GM21390 (cell line): Measurements from ENCODE around the gene RDH14.

Experiments
- ATAC-seq: cut with Tn5 transposase; IDR thresholded peaks from one replicate; pipeline ENCODE4 v1.9.1; 2021; ENCODE audit not compliant: unreplicated experiment

The RDH14 gene, protein sequence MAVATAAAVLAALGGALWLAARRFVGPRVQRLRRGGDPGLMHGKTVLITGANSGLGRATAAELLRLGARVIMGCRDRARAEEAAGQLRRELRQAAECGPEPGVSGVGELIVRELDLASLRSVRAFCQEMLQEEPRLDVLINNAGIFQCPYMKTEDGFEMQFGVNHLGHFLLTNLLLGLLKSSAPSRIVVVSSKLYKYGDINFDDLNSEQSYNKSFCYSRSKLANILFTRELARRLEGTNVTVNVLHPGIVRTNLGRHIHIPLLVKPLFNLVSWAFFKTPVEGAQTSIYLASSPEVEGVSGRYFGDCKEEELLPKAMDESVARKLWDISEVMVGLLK

DNA sequence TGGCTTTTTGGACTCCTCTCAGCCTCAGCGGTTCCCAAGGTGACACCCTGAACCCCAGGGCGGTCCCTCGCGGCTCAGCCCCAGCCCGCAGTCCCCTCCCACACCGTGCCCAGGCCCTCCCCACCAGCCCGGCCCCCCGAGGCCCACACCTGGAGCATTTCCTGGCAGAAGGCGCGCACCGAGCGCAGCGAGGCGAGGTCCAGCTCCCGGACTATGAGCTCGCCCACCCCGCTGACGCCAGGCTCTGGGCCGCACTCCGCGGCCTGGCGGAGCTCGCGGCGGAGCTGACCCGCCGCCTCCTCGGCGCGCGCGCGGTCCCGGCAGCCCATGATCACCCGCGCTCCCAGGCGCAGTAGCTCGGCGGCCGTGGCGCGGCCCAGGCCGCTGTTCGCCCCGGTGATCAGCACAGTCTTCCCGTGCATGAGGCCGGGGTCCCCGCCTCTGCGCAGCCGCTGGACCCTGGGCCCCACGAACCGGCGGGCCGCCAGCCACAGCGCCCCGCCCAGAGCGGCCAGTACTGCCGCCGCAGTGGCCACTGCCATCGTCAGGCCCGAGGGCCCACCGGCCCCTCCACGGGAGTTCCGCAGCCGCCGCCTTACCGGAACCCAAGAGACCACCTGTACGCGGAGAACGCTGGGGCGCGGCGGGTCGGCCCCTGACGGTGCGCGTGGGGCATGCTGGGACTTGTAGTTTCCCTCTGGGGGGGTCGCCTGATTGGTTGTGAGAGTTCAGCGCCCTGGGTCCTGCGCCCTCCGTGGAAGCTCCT, at the start of gene RDH14:
TSS of gene RDH14 (minus strand) at position 623 of the 766 bp plus-strand sequence. CDS start at position 542, 81 bp downstream.
- peak; percentile 91 for ATAC-seq

DNA sequence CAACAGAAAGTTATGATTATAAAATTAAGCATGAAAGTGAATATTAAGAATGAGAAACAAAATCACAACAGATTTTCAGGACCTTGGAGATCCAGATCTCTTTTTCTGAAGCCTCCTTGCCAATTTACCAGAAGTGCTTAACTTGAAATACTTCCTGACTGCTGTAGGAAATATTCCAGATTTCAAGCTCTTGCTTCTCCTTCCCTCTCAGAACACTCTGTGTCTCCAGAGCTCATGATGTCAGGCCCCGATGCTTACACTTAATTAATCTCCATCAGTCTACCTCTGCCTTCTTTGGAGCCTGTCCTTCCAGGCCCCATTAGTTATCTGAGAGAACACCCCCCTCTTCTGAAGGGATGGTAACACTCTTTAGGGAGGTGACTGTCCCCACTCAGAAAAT, 49.6 kb upstream of the RDH14 start:
- no peak for ATAC-seq

DNA sequence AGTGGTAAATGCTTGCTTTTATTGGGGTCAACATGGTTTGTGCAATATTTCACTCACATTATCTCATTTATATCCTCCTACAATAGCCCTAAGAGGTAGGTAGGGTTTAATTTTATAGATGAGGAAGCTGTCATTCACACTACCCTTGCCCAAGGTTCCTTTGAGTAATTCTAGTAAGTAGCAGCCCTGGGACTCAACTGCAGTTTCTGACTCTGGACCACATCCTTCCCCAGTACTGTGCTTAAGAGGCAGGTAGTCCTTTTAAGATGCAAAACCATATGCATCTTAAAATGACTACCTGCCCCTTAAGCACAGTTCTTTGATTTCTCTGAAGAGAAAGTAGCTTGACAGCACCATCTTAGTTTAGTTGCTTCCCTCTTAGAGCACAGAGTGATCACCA, 44.7 kb upstream of the RDH14 start:
- no peak for ATAC-seq

DNA sequence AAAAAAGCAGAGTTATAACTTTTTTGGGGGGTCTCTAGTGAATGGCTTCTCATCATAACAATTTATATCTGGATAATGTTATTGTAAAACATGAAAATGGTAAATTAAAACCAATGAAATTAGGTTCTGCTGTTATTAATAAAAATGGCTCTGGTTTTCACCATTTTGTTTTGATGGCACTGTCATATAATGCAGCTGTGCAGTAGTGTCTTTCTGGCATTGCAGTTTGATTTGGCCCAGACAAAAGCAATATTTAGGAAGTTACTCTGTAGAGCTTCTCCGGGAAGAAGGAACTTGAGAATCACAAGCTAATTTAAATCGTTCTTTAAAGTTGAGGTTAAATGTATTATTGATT, 44.1 kb upstream of the RDH14 start:
- ATAC-seq: no peak

DNA sequence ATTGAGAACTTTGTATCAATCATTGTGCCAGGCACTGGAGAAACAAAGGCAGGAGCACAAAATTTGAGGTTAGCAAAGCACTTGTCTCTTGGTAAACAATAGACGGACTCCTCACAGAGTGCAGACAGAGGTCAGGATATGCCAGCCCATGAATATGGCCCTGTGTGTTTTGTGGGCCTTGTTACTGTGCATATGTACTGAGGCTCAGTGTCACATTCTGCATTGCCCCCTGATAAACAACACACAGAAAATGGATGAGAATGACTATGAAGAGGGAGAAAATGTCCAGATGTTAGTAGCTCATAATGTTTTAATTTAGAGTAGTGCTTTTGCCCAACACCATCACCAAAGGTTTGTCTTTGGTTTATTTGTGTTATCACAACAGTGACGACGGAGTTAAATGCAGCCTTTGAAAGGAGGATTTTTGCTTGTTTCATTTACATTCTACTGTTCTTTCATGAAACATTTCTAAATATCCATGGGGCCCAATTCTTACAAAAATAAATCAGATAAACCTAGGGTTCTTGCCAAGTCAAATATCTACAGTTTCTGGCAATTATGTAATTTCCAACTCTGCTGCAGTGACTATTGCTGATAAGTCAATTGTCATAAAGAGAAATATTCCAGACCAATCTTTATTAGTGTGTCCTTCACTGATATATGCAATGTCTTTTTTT, 43.5 kb upstream of the RDH14 start:
- no peak for ATAC-seq

DNA sequence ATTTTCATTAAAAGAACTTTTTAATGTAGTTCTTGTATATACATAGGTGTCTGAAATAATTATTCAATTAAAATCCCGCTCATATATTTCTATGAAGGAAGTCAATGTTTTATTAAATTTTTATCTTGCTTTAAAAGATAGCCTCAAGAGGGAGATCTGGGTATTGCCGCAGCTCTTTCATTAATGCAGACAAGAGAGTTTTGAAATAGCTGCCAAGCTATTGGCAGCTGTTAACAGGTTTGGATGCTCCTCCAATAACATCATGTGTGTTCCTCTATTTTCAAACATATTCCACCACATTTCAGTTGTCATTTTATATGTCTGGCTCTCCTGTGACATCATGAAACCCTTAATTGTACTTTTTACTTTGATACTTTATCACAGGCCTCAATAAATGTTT, 41.8 kb upstream of the RDH14 start:
- ATAC-seq: no peak

DNA sequence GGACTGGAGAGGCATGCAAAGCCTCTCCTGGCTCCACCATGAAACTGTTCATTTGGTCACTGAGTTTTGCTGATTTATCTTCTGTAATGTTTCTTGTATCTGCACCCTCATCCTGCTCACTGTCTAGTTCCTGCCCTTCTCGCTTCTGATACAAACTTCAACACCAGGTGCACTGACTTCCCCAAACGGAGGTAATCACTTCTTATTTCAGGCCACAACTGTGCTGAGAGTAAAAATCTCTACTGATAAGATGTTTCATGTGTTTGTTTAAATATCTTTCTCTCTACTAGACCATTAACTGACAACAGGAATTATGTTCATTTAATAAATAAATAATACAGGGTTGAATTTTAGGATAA, 39.8 kb upstream of the RDH14 start:
- ATAC-seq: no peak

DNA sequence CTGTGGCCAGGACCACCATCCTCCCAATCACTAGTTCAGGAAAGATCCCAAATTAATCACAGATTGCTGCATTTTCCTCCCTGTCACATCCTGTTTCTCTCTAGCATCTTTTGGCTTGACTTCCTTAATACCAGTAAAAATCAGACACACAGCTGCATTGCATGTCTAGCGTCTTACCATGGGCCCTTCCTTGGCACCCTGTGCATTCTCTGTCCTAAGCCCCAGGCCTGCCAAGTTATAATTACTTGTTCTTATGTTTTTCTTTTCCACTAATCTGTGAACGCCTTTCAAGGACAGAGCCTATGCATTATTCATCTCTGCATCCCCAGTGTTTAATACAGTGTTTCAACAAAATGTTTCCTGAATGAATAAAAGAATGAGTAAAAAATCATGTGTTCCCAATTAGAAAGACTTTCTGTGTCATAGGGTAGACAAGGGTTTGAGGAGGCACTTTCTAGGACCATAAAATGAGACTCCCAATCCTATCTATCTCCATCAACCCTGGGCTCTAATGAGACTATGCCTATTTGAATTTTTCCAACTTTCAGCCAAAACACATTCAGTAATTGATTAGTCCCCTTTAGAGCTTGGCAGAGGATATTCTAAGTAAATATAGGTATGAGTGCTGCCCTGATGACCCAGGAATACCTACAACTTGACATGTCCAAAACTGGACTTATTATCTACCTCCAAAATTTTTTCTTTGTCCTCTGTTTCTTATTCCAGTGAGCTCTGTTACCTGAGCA, 39.2 kb upstream of the RDH14 start:
- ATAC-seq: no peak

DNA sequence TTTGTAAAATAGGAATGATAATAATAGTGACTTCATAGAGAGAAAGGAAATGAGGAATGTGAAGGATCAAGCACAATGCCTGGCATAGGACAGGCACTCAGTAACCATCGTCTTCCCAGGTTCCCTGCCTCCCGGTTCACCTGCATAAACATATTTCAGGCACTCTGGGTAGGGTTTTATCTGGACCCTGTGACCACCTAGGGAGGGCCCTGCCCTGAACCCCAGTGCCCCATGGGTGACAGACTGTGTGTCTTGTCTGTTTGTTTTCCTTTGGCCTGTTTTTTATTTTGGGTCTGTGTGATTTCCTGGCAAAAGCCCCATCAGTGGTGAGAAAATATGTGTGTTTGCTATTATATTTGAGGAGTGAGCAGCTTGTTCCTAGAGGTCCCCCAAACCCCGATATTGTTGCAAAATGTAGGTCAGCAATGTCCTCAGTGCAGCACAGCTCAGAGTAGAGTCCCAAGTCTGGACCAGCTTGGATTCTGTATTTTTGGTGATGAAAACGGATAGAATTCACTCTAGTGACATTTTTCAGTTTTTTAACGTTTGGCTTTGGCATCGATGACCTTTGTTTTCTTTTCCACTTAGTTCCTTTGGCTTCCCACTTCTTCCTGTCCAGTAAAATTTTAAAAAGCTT, 38.5 kb upstream of the RDH14 start:
- no peak for ATAC-seq

DNA sequence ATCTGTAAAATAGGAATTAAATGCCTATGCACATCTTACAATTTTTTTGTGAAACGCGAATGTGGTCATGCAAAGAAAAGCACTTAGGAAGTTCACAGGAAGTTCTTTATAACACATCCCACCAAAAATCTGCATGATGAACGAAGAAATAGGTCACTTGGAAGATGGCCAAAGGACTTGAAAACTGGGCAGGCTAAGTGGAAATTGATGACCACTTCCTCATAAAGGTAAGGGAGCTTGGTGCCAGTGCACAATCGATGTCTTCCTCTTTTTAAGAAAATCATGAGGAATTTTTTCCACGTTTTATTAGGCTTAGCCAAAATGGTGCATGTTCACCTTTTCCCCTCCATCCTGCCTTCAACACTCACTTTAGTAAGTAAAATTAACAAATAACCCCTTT, 37.2 kb upstream of the RDH14 start:
- no peak for ATAC-seq

DNA sequence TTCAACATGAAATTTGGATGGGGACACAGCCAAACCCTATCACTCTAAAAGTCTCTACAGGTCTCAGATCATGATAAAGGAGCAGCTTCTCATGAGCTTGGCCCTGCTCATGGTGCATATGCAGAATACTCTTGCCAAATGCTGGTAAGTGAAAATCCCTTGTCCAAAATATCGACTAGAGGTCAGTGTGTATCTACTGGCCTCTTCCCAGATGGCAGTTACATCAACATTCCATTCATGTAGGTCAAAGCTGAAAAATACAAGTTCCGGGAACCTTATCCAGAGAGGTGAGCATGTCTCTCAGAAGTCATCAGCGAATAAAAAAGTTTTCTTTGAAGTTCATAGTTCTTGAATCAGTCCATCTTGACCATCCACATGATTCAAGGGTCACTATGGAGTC, 36.5 kb upstream of the RDH14 start:
- ATAC-seq: no peak

DNA sequence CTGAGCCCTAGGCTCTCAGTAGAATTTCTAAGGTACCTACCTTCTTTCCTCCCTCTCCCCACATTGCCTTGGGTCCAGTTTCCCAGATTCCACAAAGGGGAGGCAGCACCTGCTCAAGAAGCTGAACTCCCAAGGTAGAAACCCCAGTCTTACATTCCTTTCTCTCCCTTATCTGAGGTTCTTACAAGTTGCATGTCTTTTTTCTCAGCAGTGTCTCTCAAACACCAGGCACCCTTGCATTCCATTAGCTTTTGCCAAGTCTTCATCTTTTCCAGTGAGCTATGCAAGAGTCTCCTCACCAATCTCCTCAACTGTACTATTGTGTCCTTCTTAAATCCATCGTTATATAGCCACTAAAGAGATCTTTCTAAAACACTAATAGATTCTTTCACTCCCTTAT, 33.0 kb upstream of the RDH14 start:
- ATAC-seq: no peak

DNA sequence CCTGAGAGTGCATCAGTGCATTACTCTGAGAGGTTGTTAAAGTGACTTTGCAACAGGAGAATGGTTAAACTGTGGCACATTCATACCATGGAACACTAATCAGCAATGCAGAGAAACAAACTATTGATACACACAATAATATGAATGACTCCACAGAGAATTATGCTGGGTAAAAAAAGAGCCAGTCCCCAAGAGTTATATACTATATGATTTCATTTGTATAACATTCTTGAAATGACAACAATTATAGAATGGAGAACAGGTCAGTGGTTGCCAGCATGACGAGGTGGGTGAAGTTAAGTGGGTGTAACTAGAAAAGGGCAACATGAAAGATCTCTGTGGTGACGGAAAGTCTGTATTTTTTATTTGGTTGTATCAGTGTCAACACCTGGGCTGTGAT, 31.9 kb upstream of the RDH14 start:
- ATAC-seq: no peak

DNA sequence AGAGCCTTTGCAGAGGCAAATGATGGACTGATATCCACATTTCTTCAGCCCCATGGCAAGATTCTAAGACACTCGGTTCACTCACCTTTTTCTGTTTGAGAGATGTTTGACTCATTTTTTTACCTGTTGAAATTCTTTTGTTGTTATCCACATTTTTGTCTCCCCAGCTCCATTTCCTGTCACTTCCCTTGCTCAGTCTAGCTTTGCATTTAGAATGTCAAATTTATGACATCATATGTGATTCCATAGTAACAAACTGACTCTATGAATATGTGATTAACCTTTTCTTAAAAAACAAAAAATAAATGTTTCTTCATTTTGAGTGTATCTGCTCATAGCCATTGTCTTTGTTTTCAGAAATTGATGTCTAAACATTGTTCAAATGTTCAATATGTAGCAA, 28.9 kb upstream of the RDH14 start, which contains the start of gene NT5C1B:
TSS of gene NT5C1B (minus strand) at position 216 of the 400 bp plus-strand sequence. CDS start at position 115, 101 bp downstream.
- no peak for ATAC-seq

DNA sequence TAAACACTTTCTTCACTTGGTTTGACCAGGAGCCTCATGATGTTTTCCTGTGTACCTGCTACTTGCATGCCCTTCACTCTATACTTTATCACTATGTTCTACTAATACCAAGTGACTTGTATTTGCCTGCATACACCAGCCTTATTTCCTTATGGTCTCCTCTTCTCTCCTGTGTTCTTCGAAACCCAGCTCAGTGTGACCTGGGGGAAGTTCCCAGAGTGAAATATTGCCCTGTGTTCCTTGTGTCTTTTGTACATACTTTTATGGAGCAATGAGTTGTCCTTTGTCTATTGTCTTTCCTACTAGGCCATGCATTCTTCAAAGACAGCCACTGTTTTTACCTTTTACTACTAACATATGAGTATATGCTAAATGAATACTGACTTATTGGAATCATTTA, 28.3 kb upstream of the RDH14 start:
- ATAC-seq: no peak

DNA sequence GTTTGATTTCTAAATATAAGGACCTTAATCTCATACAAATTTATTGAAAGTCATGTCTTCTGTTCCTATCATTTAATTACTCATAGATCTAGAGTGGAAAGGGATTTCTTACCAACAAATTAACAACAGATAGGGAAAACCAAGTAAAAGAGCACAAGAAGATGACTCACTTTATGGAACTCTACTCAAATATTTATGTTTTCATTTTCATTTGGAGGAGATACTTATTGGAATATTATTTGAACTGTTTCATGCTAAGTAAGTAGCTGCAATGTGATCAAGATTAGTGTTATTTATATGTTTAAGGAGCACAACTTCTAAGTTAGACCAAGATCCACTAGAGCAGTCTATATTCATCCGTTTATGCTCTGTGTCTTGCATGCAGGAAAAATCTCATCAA, 27.6 kb upstream of the RDH14 start:
- no peak for ATAC-seq

DNA sequence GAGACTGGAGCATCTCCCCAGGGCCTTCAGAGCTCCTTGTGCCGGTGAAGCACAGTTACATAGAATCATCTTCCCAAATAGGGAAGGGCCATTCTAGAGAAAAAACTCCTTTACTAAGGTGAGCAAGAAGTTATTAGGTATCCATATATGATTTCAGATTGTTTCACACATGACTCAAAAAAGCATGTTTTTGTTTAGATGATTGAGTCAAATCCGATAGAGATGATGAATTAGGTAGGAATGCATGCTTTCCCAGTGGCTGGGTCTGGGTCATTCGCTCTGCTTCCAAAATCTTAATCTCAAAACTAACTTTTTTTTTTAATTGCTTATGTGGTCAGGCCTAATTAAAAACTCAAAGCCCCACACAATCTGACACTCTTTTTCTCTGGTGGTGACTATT, 25.1 kb upstream of the RDH14 start:
- no peak for ATAC-seq

DNA sequence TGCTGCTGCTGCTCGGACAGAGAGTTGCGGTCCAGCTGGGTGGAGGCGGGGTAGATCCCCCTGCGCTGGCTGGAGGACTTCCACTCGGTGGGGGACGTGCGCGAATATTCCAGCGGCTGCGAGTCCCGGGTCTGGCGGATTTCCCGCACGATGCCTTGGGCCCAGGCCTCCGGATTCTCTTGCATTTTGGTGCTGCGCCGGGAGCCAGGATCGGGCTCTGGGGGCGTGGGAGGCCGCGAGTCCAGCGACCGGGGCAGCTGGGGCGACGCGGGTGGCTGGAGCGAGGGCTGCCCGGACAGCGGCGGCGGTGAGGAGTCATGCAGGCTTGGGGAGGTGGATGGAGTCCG, 24.1 kb upstream of the RDH14 start:
- no peak for ATAC-seq

DNA sequence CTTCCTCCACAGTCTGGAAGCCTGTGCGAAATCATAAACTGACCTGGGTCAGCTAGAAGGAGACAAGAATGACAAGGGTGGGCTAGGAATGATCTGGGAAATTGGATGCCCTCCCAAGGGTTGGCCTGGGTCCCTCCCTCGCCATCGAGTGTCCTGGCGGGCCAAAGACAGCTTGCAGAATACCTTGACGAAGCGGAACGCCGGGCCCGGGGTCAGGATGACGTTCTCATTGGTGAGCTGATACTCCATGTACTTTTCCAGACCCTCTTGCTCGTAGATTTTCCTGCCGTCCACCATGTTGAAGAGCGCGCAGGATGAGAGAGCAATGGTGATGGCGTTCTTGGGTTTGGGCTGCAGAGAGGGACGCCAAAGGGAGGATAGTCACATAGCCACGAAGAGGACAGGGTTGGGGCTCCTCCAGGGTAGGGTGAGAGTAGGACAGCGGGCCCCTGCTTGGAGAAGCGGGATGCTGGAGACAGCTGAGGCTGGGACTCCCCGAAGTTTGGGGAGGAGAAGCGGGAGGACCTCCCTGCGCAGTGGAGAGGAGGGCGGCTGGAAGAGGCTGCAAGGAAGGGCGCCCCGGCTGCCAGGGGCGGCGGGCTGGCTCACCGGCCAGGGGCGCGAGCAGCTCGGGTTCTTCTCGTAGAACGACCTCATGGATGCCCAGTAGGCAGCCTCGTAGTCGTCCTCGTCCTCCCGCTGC, 23.6 kb upstream of the RDH14 start:
- ATAC-seq: no peak

DNA sequence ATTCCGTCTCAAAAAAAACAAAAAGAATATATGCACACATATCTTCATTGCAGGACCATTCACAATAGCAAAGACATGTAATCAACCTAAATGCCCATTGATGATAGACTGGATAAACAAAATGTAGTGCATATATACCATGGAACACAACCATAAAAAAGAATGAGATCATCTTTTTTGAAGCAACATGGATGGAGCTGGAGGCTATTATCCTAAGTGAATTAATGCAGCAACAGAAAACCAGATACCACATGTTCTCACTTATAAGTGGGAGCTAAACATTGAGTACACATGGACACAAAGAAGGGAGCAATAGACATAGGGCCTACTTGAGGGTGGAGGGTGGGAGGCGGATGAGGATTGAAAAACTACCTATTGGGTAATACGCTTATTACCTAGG, 20.2 kb upstream of the RDH14 start:
- no peak for ATAC-seq
